Activated naive CD4-positive, alpha-beta T cell treated with anti-CD3 and anti-CD28 coated beads for 36 hours (primary cell): ENCODE results near the gene HDHD5. TPM values are rescaled to one million over a fixed set of nuclear protein-coding genes. Genes with fewer than 3 reads are reported as not detected.
A peak's percentile ranks its signal among the peaks of the same experiment; 100 is the strongest.

Experiments used
- CTCF ChIA-PET: fragments of 350-600 bp; sonication (Branson Sonifier 250); formaldehyde crosslinking; loops from one replicate; lab custom pipeline; 2021; ENCODE audit warnings: antibody characterized with exemption; lab: Charles Lee
- DNase-seq: peaks from one replicate; pipeline ENCODE4 v3.0.0-alpha.2; 2020
- H3K27ac Mint-ChIP-seq: one replicate; pipeline ENCODE4 v1.8.0; 2021; ENCODE audit warnings: mild to moderate bottlenecking, mixed read lengths
- H3K27me3 Mint-ChIP-seq: one replicate; pipeline ENCODE4 v1.8.0; 2021; ENCODE audit warnings: low read depth, mixed read lengths
- H3K36me3 Mint-ChIP-seq: one replicate; pipeline ENCODE4 v1.8.0; 2021; ENCODE audit warnings: low read depth, mixed read lengths
- H3K4me1 Mint-ChIP-seq: one replicate; pipeline ENCODE4 v1.8.0; 2021; ENCODE audit warnings: low read depth, mixed read lengths
- H3K4me3 Mint-ChIP-seq: one replicate; pipeline ENCODE4 v1.8.0; 2021; ENCODE audit warnings: mild to moderate bottlenecking, moderate library complexity, mixed read lengths
- H3K9me3 Mint-ChIP-seq: one replicate; pipeline ENCODE4 v1.8.0; 2021; ENCODE audit warnings: mixed read lengths
- intact Hi-C: fragments of 100-400 bp; cut with micrococcal nuclease; formaldehyde crosslinking; loops from one replicate; pipeline ENCODE4 v1.15.1; 2023
- total RNA-seq, 2 experiments: library from RNA; stranded (reverse); gene quantifications; one replicate each; pipeline ENCODE4 v1.2.3, GENCODE V29; 2021

HDHD5 gene
- total RNA-seq, 2 experiments from 2014 or later = 40.1 to 43.7 TPM

- peaks cover 18% of the 10 kb centered on the region for H3K36me3 Mint-ChIP-seq
- CTCF ChIA-PET = no interaction called here
- intact Hi-C loops = no loop called here
- peaks cover 47% of the 10 kb centered on the region for H3K4me1 Mint-ChIP-seq
- H3K27me3 Mint-ChIP-seq = no peaks in the 10 kb centered on the region
- DNase-seq = no peak
- no peak overlapping the region for H3K27ac Mint-ChIP-seq
- no peak overlapping the region for H3K4me3 Mint-ChIP-seq
- H3K9me3 Mint-ChIP-seq = no peaks in the 10 kb centered on the region
Measured at GRCh38 chr22:17109113-17109865, 49.8 kb downstream of the HDHD5 start.

GRCh38 chr22:17108256-17109112 lies 50.6 kb downstream of the HDHD5 start:
- Mint-ChIP-seq H3K27ac (no peak overlapping the region), H3K36me3 (peaks cover 19% of the 10 kb centered on the region), H3K27me3 (no peaks in the 10 kb centered on the region), H3K4me1 (peaks cover 45% of the 10 kb centered on the region), H3K9me3 (no peaks in the 10 kb centered on the region), H3K4me3 (no peak overlapping the region)
- no peak for DNase-seq
- CTCF ChIA-PET = interaction anchor here (1.5 to 2.0 kb wide), 2 partner anchors 11 to 64 kb away, joined by 3 to 7 read pairs; no protein-coding TSS in a partner anchor
- intact Hi-C loops = no loop called here

- no peak for DNase-seq
- intact Hi-C loops = no loop called here
- Mint-ChIP-seq H3K27ac (peak overlapping the region; percentile 63), H3K36me3 (peaks cover 24% of the 10 kb centered on the region), H3K4me3 (no peak overlapping the region), H3K4me1 (peaks cover 48% of the 10 kb centered on the region), H3K27me3 (no peaks in the 10 kb centered on the region), H3K9me3 (no peaks in the 10 kb centered on the region)
- CTCF ChIA-PET = interaction anchor here (1.5 to 2.6 kb wide), 4 partner anchors 12 to 65 kb away, joined by 3 to 9 read pairs (median 6); no protein-coding TSS in a partner anchor
Measured at GRCh38 chr22:17107547-17107810, 51.6 kb downstream of the HDHD5 start.

- intact Hi-C loops = loop anchor here (1.0 kb wide), 1 partner anchor 9 kb away; no protein-coding TSS in a partner anchor
- H3K36me3 Mint-ChIP-seq = peaks cover 29% of the 10 kb centered on the region
- DNase-seq = peak; percentile 67
- CTCF ChIA-PET = interaction anchor here (0.8 to 2.6 kb wide), 10 partner anchors 9 to 65 kb away, joined by 3 to 9 read pairs (median 4); no protein-coding TSS in a partner anchor
- H3K9me3 Mint-ChIP-seq = no peaks in the 10 kb centered on the region
- H3K27ac Mint-ChIP-seq = peak overlapping the region; percentile 63
- H3K27me3 Mint-ChIP-seq = no peaks in the 10 kb centered on the region
- peak overlapping the region; percentile 43 for H3K4me3 Mint-ChIP-seq
- peaks cover 53% of the 10 kb centered on the region for H3K4me1 Mint-ChIP-seq
Measured at GRCh38 chr22:17106785-17107546, 52.1 kb downstream of the HDHD5 start.

GRCh38 chr22:17106161-17106784 lies 52.8 kb downstream of the HDHD5 start:
- intact Hi-C loops = loop anchor here (1.0 kb wide), 1 partner anchor 10 kb away; no protein-coding TSS in a partner anchor
- H3K27me3 Mint-ChIP-seq = no peaks in the 10 kb centered on the region
- peaks cover 36% of the 10 kb centered on the region for H3K36me3 Mint-ChIP-seq
- peak overlapping the region; percentile 43 for H3K4me3 Mint-ChIP-seq
- peak overlapping the region; percentile 63 for H3K27ac Mint-ChIP-seq
- CTCF ChIA-PET = interaction anchor here (0.8 to 2.6 kb wide), 10 partner anchors 9 to 66 kb away, joined by 3 to 9 read pairs (median 4); no protein-coding TSS in a partner anchor
- no peak for DNase-seq
- H3K4me1 Mint-ChIP-seq = peaks cover 56% of the 10 kb centered on the region
- no peaks in the 10 kb centered on the region for H3K9me3 Mint-ChIP-seq

- CTCF ChIA-PET = interaction anchor here (1.0 to 2.6 kb wide), 7 partner anchors 10 to 66 kb away, joined by 3 to 9 read pairs (median 4); no protein-coding TSS in a partner anchor
Measured at GRCh38 chr22:17105143-17106129, 53.6 kb downstream of the HDHD5 start.

GRCh38 chr22:17104336-17104935 lies 54.6 kb downstream of the HDHD5 start:
- H3K4me3 Mint-ChIP-seq = no peak overlapping the region
- H3K36me3 Mint-ChIP-seq = peaks cover 46% of the 10 kb centered on the region
- no peaks in the 10 kb centered on the region for H3K27me3 Mint-ChIP-seq
- peaks cover 64% of the 10 kb centered on the region for H3K4me1 Mint-ChIP-seq
- DNase-seq = no peak
- intact Hi-C loops = no loop called here
- CTCF ChIA-PET = interaction anchor here (1.5 kb wide), 1 partner anchor 67 kb away, joined by 4 read pairs; no protein-coding TSS in a partner anchor
- H3K9me3 Mint-ChIP-seq = no peaks in the 10 kb centered on the region
- no peak overlapping the region for H3K27ac Mint-ChIP-seq

More at GRCh38 chr22:17105143-17106129, 53.6 kb downstream of the HDHD5 start:
- no peaks in the 10 kb centered on the region for H3K27me3 Mint-ChIP-seq
- no peak for DNase-seq
- H3K4me1 Mint-ChIP-seq = peaks cover 57% of the 10 kb centered on the region
- H3K36me3 Mint-ChIP-seq = peaks cover 38% of the 10 kb centered on the region
- H3K27ac Mint-ChIP-seq = no peak overlapping the region
- intact Hi-C loops = loop anchor here (1.0 kb wide), 1 partner anchor 11 kb away; no protein-coding TSS in a partner anchor
- no peak overlapping the region for H3K4me3 Mint-ChIP-seq
- H3K9me3 Mint-ChIP-seq = no peaks in the 10 kb centered on the region

- Mint-ChIP-seq H3K4me1 (peaks cover 74% of the 10 kb centered on the region), H3K36me3 (peaks cover 50% of the 10 kb centered on the region), H3K9me3 (no peaks in the 10 kb centered on the region), H3K27me3 (no peaks in the 10 kb centered on the region), H3K4me3 (no peak overlapping the region), H3K27ac (no peak overlapping the region)
- DNase-seq = no peak
- CTCF ChIA-PET = no interaction called here
- intact Hi-C loops = no loop called here
Measured at GRCh38 chr22:17103351-17103750, 55.7 kb downstream of the HDHD5 start.

GRCh38 chr22:17102297-17102667 lies 56.8 kb downstream of the HDHD5 start:
- no peak for DNase-seq
- H3K36me3 Mint-ChIP-seq = peaks cover 49% of the 10 kb centered on the region
- CTCF ChIA-PET = interaction anchor here (0.5 to 1.7 kb wide), 4 partner anchors 12 to 399 kb away, joined by 3 to 4 read pairs (median 4); no protein-coding TSS in a partner anchor
- H3K27ac Mint-ChIP-seq = no peak overlapping the region
- intact Hi-C loops = no loop called here
- H3K4me3 Mint-ChIP-seq = no peak overlapping the region
- no peaks in the 10 kb centered on the region for H3K27me3 Mint-ChIP-seq
- peaks cover 80% of the 10 kb centered on the region for H3K4me1 Mint-ChIP-seq
- no peaks in the 10 kb centered on the region for H3K9me3 Mint-ChIP-seq

GRCh38 chr22:17101475-17102296 lies 57.4 kb downstream of the HDHD5 start:
- Mint-ChIP-seq H3K9me3 (no peaks in the 10 kb centered on the region), H3K27me3 (no peaks in the 10 kb centered on the region), H3K4me1 (peaks cover 79% of the 10 kb centered on the region), H3K4me3 (no peak overlapping the region), H3K36me3 (peaks cover 45% of the 10 kb centered on the region), H3K27ac (no peak overlapping the region)
- intact Hi-C loops = no loop called here
- DNase-seq = no peak
- CTCF ChIA-PET = interaction anchor here (0.5 to 1.7 kb wide), 4 partner anchors 13 to 400 kb away, joined by 3 to 4 read pairs (median 4); no protein-coding TSS in a partner anchor
